Testis (tissue), 3 donors: ENCODE results near the gene OR2S2. TPM values are rescaled to one million over a fixed set of nuclear protein-coding genes. Genes with fewer than 3 reads are reported as not detected.

Experiments used
- DNase-seq: peaks from one replicate; pipeline ENCODE4 v3.0.0-alpha.2; 2019
- H3K27ac ChIP-seq, 2 donors: fragments of 200-600 bp; sonication (generic); one replicate each; pipeline ENCODE4 v1.5.1; 2019
- H3K27me3 ChIP-seq: fragments of 200-600 bp; sonication (generic); one replicate; pipeline ENCODE4 v1.5.1; 2019
- H3K36me3 ChIP-seq: fragments of 200-600 bp; sonication (generic); one replicate; pipeline ENCODE4 v1.5.1; 2017; ENCODE audit warnings: low read depth; ENCODE audit errors: missing control alignments
- H3K4me1 ChIP-seq: fragments of 200-600 bp; sonication (generic); one replicate; pipeline ENCODE4 v1.5.1; 2019
- H3K4me3 ChIP-seq, 2 donors: fragments of 200-600 bp; sonication (generic); one replicate each; pipeline ENCODE4 v1.5.1; 2017 to 2019
- H3K9me3 ChIP-seq: fragments of 200-600 bp; sonication (generic); one replicate; pipeline ENCODE4 v1.5.1; 2017
- POLR2A ChIP-seq: fragments of 450-650 bp; IDR thresholded peaks from one replicate; pipeline ENCODE4 v1.6.1; 2017; ENCODE audit warnings: antibody characterized with exemption, mild to moderate bottlenecking, moderate library complexity
- WGBS, 2 donors: methylation state at CpG; one replicate each; pipeline ENCODE4 v1.1.5; 2018; 5-methylcytosine and 5-hydroxymethylcytosine counted together
- intact Hi-C: fragments of 100-400 bp; cut with DNase I; formaldehyde crosslinking; loops from one replicate; pipeline ENCODE4 v1.15.1; 2023; ENCODE audit warnings: low total_unique reads
- polyA plus RNA-seq: library from polyadenylated mRNA; stranded (reverse); fragments of 350-450 nt; fragmentation: Illumina TruSeq; extraction: RNeasy Lipid Tissue Mini Kit (QIAGEN cat#74804); gene quantifications from one replicate; pipeline ENCODE4 v1.2.3, GENCODE V29; 2014; ENCODE audit warnings: low read depth, low replicate concordance; ENCODE audit not compliant: insufficient read depth
- total RNA-seq, 2 donors: library from RNA; depleted of rRNA; stranded (reverse); fragments of >200 nt; gene quantifications; one replicate each; pipeline ENCODE4 v1.2.3, GENCODE V29; 2016
- TF ChIP-seq, protein P1 (sequence below), 3 experiments: fragments of 450-650 bp in 2 of 3; fragments of 200-600 bp in 1 of 3; sonication (generic) in 1 of 3; IDR thresholded peaks; one replicate each; pipeline ENCODE4 v1.5.1; 2016 to 2019; ENCODE audit warnings: antibody characterized with exemption in 3 of 3, mild to moderate bottlenecking in 2 of 3, moderate library complexity in 1 of 3

The OR2S2 gene
- total and polyA plus RNA-seq, 3 donors from 2014 or later = not detected

DNA sequence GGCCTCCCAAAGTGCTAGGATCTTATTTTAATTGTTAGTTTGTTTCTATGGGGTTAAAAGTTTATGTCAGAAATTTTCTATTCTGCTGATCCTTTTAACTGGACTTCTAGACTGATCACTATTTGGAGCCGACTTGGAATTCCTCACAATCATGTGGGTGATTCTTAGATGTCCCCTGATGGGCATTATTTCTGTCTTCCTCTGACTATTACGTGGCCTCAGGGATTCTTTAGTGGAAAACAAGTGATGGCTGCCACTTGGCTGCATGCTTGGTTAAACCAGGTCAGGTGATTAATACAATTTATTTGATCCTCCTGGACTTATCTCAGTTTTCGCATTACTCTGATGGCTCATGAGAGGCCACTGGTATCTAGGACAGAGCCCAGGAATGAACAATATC, 32.2 kb upstream of the OR2S2 start:
- H3K27ac ChIP-seq = no peak overlapping the region
- no peak for DNase-seq
- no peaks in the 10 kb centered on the region for H3K27me3 ChIP-seq
- H3K36me3 ChIP-seq = no peaks in the 10 kb centered on the region
- H3K4me1 ChIP-seq = no peaks in the 10 kb centered on the region
- intact Hi-C loops = no loop called here
- 77 to 79% methylated on average over 3 of the region's 3 CpGs for WGBS, 2 donors
- H3K9me3 ChIP-seq = no peaks in the 10 kb centered on the region
- TF ChIP-seq, protein P1, sequence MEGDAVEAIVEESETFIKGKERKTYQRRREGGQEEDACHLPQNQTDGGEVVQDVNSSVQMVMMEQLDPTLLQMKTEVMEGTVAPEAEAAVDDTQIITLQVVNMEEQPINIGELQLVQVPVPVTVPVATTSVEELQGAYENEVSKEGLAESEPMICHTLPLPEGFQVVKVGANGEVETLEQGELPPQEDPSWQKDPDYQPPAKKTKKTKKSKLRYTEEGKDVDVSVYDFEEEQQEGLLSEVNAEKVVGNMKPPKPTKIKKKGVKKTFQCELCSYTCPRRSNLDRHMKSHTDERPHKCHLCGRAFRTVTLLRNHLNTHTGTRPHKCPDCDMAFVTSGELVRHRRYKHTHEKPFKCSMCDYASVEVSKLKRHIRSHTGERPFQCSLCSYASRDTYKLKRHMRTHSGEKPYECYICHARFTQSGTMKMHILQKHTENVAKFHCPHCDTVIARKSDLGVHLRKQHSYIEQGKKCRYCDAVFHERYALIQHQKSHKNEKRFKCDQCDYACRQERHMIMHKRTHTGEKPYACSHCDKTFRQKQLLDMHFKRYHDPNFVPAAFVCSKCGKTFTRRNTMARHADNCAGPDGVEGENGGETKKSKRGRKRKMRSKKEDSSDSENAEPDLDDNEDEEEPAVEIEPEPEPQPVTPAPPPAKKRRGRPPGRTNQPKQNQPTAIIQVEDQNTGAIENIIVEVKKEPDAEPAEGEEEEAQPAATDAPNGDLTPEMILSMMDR (IDR thresholded peaks at IDR 0.05) = no peak
- TF ChIP-seq POLR2A = no peak
- no peak overlapping the region for H3K4me3 ChIP-seq

DNA sequence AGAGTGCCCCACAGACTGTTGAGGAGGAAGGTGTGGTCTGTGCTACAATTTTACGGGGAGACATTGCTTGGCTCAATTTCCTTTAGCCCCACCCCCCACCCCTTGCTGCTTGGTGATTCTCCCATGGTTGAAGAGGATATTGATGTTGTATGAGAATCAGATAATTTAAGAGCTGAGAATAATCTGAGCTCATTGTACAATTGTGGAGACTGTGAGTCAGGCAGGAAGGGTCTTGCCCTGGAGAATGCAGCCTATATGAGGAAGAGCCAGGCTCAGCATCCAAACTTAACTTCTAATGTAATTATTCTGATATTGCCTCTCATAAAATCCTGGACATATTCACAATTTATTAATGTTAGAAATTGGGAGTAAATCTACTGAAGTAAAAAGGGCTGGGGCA, 26.1 kb upstream of the OR2S2 start:
- WGBS, 2 donors = 56 to 82% methylated on average over 1 of the region's 1 CpG
- H3K36me3 ChIP-seq = no peaks in the 10 kb centered on the region
- DNase-seq = no peak
- H3K9me3 ChIP-seq = no peaks in the 10 kb centered on the region
- no peaks in the 10 kb centered on the region for H3K27me3 ChIP-seq
- H3K4me3 ChIP-seq = no peak overlapping the region
- no peaks in the 10 kb centered on the region for H3K4me1 ChIP-seq
- intact Hi-C loops = no loop called here
- no peak overlapping the region for H3K27ac ChIP-seq
- no peak for TF ChIP-seq POLR2A
- TF ChIP-seq, protein P1 (IDR thresholded peaks at IDR 0.05) = no peak

DNA sequence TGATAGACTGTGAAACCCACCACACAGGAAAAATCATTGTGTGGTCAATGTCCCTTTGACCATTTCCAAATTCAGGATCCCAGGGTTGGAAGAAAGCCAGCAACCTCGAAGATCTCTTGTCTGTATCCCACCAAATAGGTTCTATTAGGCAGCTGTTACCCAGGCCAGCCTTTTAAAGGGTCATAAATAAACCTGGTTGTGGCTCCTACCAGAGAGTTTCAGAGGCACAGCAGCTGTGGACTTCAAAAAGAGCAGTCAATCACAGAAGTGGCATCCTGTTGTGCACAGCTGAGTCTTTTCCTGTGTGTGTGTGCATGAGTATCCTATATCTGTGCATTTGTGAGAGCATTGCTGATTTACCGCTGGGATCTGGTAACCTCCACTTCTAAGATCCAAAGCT, 23.7 kb upstream of the OR2S2 start:
- no peak overlapping the region for H3K27ac ChIP-seq
- 0 to 5% methylated on average over 2 of the region's 2 CpGs for WGBS, 2 donors
- no peaks in the 10 kb centered on the region for H3K4me1 ChIP-seq
- TF ChIP-seq POLR2A = no peak
- TF ChIP-seq, protein P1 (IDR thresholded peaks at IDR 0.05) = no peak
- no peak for DNase-seq
- no peaks in the 10 kb centered on the region for H3K9me3 ChIP-seq
- no peaks in the 10 kb centered on the region for H3K27me3 ChIP-seq
- no peaks in the 10 kb centered on the region for H3K36me3 ChIP-seq
- H3K4me3 ChIP-seq = no peak overlapping the region
- intact Hi-C loops = no loop called here

DNA sequence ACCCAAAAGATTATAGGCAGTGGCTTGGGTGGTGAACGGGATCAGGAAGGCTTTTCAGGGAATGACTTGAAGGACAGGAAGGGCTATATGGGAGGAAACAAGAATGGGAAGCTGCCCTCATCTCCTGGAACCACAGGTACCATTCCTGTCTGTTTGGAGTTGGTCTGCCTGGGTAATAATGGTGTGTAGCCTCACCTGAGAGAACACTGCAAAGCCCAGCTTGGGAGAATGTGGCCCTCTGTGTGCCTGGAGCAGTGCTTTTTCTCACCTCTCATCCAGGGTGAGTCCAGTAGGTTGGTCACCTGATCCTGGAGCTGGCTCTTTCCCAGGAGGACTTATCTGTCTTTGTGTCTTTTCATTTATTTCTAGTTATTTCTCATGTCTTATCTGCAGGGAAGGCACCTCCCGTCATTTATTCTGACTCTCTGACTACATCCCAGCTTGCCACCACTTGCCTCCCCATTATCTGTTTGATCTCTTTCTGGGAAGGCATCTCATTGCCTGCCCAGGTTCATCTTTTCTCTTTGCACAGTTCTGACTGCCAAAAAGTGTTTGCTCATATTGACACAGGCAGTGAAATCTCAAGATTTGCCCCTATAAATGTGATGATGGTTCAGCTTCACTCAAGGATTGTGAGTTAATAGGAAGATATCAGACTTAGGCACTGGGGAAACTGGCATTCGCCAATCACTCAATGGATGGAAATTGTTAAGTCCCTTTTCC, 22.5 kb upstream of the OR2S2 start:
- Histone ChIP-seq H3K27me3 (no peaks in the 10 kb centered on the region), H3K36me3 (no peaks in the 10 kb centered on the region), H3K27ac (no peak overlapping the region), H3K4me1 (no peaks in the 10 kb centered on the region), H3K4me3 (no peak overlapping the region), H3K9me3 (no peaks in the 10 kb centered on the region)
- no peak for DNase-seq
- WGBS, 2 donors = 81 to 83% methylated on average over 3 of the region's 3 CpGs
- intact Hi-C loops = no loop called here
- no peak for TF ChIP-seq POLR2A
- TF ChIP-seq, protein P1 (IDR thresholded peaks at IDR 0.05) = no peak

DNA sequence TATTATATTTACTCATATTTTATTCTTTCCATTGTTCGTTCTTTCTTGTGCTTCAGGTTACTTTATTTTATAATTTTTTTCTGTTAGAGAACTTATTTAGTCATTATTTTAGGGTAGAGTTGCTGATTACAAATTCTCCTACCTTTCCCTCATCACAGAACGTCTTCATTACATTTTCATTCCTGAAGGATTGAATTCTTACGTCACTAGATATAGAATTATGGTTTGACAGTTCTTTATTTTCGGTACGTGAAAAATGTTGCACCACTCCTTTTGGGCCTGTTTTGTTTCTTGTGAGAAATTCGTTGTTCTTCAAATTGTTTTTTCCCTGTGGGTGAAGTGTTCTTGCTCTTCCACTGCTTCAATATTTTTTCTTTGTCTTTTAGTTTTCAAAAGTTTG, 20.8 kb upstream of the OR2S2 start:
- Histone ChIP-seq H3K9me3 (no peaks in the 10 kb centered on the region), H3K4me1 (no peaks in the 10 kb centered on the region), H3K27ac (no peak overlapping the region), H3K4me3 (no peak overlapping the region), H3K36me3 (no peaks in the 10 kb centered on the region), H3K27me3 (no peaks in the 10 kb centered on the region)
- intact Hi-C loops = no loop called here
- no peak for DNase-seq
- TF ChIP-seq, protein P1 (IDR thresholded peaks at IDR 0.05) = no peak
- TF ChIP-seq POLR2A = no peak
- 89 to 90% methylated on average over 6 of the region's 6 CpGs for WGBS, 2 donors
